Measurements from ENCODE around the gene MYBPH. TPM values are rescaled to one million over a fixed set of nuclear protein-coding genes. Genes with fewer than 3 reads are reported as not detected.

The MYBPH gene
- total RNA-seq, 4 donors from 2014 or later, result not detected

DNA sequence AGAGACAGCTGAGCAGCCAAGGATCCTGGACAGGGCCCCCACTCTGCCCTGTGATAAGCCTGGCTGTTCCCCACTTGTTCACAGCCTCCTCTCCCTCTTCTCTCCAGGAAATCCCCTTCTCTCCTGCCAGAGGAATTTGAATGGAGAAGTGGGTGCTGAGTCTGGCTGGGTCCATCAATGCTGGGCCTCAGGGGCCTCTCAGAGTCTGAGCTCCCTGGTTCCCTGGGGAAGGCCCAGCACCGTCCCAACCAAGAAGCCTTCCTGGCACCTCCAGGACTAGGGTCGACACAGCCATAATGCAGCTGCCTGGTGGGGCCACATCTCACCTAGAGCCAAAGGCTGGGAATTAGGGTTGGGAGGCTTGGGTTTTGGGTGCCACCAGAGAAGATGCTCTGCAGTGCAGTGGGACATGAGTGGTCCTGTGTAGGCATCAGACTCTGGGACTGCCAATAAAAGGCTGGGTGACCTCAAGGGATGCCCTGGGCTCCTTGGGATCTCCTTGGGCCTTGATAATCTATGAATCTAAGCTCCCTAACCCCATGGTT is 2.5 kb downstream of the MYBPH start:
- Histone ChIP-seq H3K4me3 (no peak overlapping the region), H3K9me3 (no peaks in the 10 kb centered on the region), H3K36me3 (no peaks in the 10 kb centered on the region), H3K4me1 (peaks cover 0 to 34% (median 6%) of the 10 kb centered on the region in 3 donors), H3K27ac (no peak overlapping the region), H3K27me3 (peaks cover 0 to 16% (median 0%) of the 10 kb centered on the region in 4 donors)
- WGBS, 2 donors, result 83% methylated on average over 1 of the region's 2 CpGs; no CpG with 5 or more reads in 1 of the 2 donors
- TF ChIP-seq, protein P1, sequence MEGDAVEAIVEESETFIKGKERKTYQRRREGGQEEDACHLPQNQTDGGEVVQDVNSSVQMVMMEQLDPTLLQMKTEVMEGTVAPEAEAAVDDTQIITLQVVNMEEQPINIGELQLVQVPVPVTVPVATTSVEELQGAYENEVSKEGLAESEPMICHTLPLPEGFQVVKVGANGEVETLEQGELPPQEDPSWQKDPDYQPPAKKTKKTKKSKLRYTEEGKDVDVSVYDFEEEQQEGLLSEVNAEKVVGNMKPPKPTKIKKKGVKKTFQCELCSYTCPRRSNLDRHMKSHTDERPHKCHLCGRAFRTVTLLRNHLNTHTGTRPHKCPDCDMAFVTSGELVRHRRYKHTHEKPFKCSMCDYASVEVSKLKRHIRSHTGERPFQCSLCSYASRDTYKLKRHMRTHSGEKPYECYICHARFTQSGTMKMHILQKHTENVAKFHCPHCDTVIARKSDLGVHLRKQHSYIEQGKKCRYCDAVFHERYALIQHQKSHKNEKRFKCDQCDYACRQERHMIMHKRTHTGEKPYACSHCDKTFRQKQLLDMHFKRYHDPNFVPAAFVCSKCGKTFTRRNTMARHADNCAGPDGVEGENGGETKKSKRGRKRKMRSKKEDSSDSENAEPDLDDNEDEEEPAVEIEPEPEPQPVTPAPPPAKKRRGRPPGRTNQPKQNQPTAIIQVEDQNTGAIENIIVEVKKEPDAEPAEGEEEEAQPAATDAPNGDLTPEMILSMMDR (IDR thresholded peaks at IDR 0.05), result no peak
- TF ChIP-seq POLR2A (IDR thresholded peaks at IDR 0.05), result no peak
- intact Hi-C loops (cut with DNase I), result no loop called here
- no peak for DNase-seq

DNA sequence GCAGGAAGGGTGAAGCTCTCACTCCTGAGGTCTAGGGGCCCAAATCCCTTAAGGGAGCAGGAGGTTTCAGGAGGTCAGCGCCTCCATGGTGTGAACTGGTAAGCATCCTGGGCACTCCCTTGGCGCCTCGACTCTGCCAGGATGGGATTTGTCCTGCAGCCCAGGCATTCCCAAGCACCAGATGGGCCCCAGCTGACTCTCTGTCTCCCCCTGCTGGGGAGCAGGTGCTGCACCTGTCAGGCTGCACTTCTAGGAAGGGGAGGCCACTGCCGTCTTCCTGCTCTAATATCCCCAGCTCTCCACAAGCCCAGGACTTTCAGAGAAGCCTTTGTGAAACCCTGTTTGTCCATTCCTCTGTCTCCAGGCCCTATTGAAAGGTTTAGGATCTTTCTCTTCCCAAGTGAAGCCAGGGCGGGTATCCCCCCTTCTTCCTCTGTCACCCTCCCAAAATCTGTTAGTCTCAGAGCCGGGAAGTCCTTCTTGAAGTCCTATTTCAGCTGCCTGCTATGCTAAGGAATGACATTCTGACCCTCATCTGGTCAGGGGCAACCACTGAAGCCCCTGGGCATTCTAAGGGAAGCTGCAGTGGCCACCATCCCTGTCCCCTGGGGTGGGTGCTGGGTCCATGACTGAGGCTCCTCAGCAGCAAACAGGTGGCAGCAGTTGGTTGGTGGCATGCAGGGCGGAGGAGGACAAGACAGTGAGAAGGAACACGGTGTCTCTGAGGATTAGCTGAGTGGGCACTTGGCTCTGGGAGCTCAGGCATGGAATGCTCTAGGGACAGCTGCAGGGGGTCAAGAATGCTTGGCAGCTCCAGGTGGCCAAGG is 3.2 kb downstream of the MYBPH start:
- 36 to 74% methylated on average over 3 of the region's 8 CpGs for WGBS, 2 donors
- DNase-seq, result no peak

DNA sequence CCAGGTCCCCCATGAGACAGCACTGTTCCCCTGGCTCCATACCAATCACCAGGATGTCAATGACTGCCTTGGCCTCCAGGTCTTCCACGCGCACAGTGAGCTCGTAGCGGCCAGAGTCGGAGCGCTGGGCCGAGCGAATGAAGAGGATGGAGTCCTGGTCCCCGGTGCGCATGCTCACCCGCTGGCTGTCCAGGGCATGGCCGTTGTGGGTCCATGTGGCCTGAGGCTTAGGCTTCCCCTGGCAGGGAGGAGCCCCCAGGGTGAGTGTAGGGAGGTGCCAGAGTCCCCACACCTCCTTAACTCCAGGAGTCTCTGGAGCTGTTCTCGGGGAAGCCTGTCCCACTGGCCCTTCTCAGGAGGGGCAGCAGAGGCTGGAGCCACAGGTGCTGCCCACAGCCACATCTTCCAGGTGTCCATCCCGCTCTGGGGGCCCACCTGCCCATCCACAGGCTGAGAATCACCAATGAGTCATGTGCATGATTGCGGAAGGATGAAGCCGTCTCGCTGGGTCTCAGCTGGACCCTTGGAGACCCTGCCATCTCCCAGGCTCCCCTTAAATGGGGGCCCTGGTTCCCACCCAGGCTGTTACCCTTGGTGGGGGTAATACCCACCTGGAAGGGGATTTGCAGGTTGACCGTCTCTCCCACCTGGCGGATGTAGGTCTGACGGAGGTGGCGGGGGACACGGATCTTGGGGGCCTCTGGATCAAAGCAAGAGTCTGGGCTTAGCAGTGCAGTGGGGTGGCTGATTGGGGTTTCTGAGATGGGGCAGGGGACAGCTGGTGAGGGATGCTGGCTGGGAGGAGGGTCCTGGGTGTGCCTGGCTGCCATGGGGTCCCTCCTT is 4.1 kb downstream of the MYBPH start:
- intact Hi-C loops (cut with DNase I), result no loop called here
- no peak overlapping the region for H3K27ac ChIP-seq
- peaks cover 0 to 21% (median 0%) of the 10 kb centered on the region in 3 donors for H3K4me1 ChIP-seq
- no peak overlapping the region for H3K4me3 ChIP-seq
- TF ChIP-seq POLR2A (IDR thresholded peaks at IDR 0.05), result no peak
- TF ChIP-seq, protein P1 (IDR thresholded peaks at IDR 0.05), result no peak
- peaks cover 0 to 25% (median 0%) of the 10 kb centered on the region in 4 donors for H3K27me3 ChIP-seq
- H3K9me3 ChIP-seq, result no peaks in the 10 kb centered on the region
- H3K36me3 ChIP-seq, result no peaks in the 10 kb centered on the region
- no peak for DNase-seq
- WGBS, 2 donors, result 93% methylated on average over 3 of the region's 22 CpGs; no CpG with 5 or more reads in 1 of the 2 donors

More for the DNA sequence above, 3.2 kb downstream of the MYBPH start:
- Histone ChIP-seq H3K4me3 (no peak overlapping the region), H3K27me3 (peaks cover 0 to 19% (median 0%) of the 10 kb centered on the region in 4 donors), H3K4me1 (peaks cover 0 to 29% (median 2%) of the 10 kb centered on the region in 3 donors), H3K27ac (no peak overlapping the region), H3K36me3 (no peaks in the 10 kb centered on the region), H3K9me3 (no peaks in the 10 kb centered on the region)
- intact Hi-C loops (cut with DNase I), result no loop called here
- TF ChIP-seq, protein P1 (IDR thresholded peaks at IDR 0.05), result peak in 5 of 6 experiments; percentile 65 to 90 (median 74)
- TF ChIP-seq POLR2A (IDR thresholded peaks at IDR 0.05), result no peak

DNA sequence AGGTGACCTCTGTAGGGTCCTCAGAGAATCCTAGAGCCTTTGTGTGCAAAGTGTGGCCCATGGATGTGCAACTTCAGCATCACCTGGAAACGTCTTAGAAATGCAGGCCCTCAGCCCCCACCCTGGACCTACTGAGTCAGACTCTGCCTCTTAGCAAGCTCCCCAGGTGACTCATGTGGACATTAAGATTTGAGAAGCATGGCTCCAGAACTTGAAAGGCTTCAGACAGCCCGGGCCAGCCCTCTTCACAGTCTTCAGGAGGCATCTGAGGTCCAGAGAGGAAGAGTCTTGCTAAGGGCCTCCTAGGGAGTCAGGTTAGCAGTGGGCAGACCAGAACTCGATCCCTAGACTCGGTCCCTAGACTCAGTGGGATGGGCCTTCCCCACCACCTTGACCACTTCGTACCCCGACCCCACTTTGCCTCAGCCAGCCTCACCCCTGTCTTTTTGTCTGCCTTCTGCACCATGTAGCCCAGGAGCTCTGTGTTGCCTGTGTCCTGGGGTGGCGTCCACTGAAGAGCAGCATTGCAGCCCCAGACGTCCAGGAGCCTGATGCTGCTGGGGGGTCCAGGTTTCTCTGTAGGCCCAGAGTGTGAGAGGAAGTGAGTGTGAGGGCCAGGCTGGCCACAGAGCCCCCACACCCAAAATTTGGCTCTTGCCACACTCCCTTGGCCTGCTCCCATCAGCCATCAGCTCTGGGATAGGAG is 4.8 kb downstream of the MYBPH start:
- 87 to 93% methylated on average over 3 to 5 of the region's 8 CpGs for WGBS, 2 donors
- intact Hi-C loops (cut with DNase I), result no loop called here
- Histone ChIP-seq H3K4me1 (peaks cover 0 to 13% (median 0%) of the 10 kb centered on the region in 3 donors), H3K36me3 (no peaks in the 10 kb centered on the region), H3K27ac (no peak overlapping the region), H3K4me3 (no peak overlapping the region), H3K27me3 (peaks cover 0 to 25% (median 0%) of the 10 kb centered on the region in 4 donors), H3K9me3 (no peaks in the 10 kb centered on the region)
- DNase-seq, result no peak
- TF ChIP-seq, protein P1 (IDR thresholded peaks at IDR 0.05), result no peak
- no peak for TF ChIP-seq POLR2A (IDR thresholded peaks at IDR 0.05)
